Hematopoietic multipotent progenitor cell (in vitro differentiated cells): ENCODE measurements around the gene EFCAB6. TPM values are rescaled to one million over a fixed set of nuclear protein-coding genes. Genes with fewer than 3 reads are reported as not detected.

Experiments
- DNase-seq, 3 donors: peaks; one replicate each; pipeline ENCODE4 v3.0.0-alpha.2; 2011 to 2015; ENCODE audit warnings: low read depth in 2 of 3, low spot score in 2 of 3
- total RNA-seq: library from RNA; depleted of rRNA; stranded (reverse); fragments of >200 nt; gene quantifications from one replicate; pipeline ENCODE4 v1.2.3, GENCODE V29; 2012

Gene EFCAB6
- total RNA-seq, 1 donor: 0.54 TPM

DNA sequence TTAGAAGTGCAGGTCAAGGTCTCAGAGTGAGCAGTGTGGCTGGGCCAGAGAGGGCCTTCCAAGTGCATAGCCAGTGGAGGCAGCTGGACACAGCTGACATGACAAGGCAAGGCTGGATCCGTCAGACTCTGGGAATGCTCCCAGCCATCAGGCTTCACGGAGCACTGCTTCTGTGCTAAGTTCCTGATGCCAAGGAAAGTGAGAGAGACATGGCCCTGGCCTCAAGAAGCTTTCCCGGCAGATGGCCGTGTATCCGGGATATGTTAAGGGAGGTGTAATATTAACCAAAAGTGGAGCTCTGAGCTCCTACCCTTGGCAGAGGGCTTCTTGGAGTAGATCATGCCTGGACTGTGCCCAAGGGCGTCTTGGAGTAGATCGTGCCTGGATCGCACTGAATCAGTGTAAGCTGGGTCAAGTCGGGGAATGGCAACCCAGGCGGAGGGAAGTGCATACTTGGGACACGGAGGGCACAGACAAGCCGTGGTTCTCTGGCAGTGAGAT lies 7.4 kb upstream of the EFCAB6 start:
- no peak for DNase-seq

GRCh38 chr22:43818981-43819380 lies 6.9 kb upstream of the EFCAB6 start:
- no peak for DNase-seq

- no peak for DNase-seq
Observed at GRCh38 chr22:43817402-43817801, 5.3 kb upstream of the EFCAB6 start.

DNA sequence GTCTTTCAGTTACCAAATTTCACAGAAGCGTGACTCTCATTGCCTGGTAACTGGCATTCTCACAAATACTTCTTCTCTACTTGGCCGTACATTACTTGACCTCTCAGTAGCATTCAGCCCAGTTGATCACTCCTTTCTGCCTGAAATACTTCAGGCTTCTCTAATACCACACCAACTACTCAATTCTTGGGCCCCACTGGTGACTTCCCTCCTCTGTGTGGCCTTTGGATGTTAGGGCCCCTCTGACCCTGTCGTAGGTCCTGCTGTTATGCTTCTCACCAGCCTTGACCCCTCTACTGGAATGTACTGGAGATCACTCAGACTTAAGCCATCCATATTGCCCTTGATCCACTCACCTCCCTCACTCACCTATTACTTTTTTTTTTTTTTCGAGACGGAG lies 2.2 kb upstream of the EFCAB6 start:
- no peak for DNase-seq

DNA sequence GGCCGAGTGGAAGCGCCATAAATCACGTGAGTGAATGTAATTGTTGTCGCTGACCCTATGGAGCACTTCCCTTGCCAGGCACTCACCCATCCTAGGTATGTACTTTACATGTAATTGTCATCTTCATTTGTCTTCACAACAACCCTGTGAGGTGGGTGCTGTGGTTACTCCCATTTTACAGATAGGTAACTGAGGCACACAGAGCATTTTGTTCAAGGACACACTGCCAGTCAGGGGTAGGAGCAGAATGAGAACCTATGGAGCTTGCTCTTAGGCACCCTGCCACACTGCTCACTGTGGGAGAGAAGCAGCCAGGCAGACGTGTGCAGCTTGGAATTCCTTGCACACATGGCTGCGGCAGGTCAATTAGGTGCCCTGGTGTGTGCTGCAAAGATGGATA lies 785 bp upstream of the EFCAB6 start:
- peak in 1 of 3 donors; percentile 1 for DNase-seq

DNA sequence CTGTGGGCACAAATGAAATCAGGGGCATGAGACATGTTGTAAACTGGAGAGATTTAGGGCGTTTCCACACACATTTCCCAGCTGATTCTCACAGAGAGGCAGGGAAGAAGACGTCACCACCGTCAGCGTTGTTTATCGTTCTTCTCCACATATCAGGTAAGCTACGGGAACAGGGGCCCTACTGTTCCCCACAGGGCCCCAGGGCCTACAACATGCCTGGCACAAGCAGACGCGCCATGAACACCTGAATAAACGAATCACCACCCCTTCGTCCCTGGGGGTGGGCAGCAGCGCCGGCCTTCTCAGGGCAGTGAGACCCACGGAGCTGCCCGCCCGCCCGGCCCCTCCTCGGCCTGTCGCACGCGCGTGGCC lies 342 bp downstream of the EFCAB6 start:
- peak in 2 of 3 donors; percentile 5 to 11 for DNase-seq

- no peak for DNase-seq
Observed at GRCh38 chr22:43802897-43803495, 9.1 kb downstream of the EFCAB6 start.

DNA sequence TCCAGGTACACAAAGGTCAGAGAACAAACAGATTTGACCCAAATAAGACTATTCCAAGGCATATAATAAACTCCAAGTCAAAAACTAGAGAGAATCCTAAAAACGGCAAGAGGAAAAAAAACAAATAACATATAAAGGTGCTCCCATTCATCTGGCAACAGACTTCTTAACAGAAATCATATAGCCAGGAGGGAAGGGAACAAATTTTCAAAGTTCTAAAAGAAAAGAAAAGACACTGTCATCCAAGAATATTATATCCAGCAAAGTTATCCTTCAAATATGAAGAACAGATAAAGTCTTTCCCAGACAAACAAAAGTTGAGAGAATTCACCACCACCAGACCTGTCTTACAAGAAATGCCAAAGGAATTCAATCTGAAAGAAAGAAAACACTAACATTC lies 11.1 kb downstream of the EFCAB6 start:
- DNase-seq: no peak

GRCh38 chr22:43798492-43798891 lies 13.6 kb downstream of the EFCAB6 start:
- no peak for DNase-seq

GRCh38 chr22:43796567-43796966 lies 15.5 kb downstream of the EFCAB6 start:
- no peak for DNase-seq

- no peak for DNase-seq
Observed at GRCh38 chr22:43795320-43795719, 16.8 kb downstream of the EFCAB6 start.

GRCh38 chr22:43792905-43793304 lies 19.2 kb downstream of the EFCAB6 start:
- DNase-seq: no peak

- DNase-seq: no peak
Observed at GRCh38 chr22:43789452-43789851, 22.7 kb downstream of the EFCAB6 start.

DNA sequence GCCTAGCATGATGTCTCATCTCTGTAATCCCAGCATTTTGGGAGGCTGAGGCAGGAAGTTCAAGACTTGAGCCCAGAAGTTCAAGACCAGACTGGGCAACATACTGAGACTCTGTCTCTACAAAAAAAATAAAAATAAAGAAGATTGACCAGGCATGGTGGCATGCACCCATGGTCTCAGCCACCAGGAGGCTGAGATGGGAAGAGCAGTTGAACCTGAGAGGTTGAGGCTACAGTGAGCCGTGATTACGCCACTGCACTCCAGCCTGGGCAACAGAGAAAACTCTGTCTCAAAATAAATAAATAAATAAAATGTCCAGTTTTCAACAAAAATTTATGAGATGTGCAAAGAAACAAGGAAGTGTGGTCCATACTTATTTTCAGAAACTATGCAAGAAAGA lies 28.3 kb downstream of the EFCAB6 start:
- no peak for DNase-seq

DNA sequence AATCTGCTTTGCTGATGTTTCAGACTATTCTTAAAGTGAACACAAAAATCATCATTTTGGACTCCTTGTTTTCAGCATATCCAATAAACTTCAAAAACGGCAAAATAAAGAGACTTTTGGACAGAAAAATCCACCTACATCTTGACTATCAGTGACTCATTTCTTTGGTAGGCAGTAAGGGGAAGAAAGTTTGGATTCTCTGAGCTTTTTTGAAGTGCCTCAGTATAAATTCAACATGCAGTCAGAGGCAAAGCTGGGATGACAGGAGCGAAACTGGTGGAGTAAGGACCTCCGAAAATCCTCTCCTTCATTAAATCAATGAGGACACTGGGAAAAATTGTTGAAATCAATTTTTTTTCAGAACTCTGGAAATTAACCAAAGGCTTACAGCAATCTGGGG lies 29.7 kb downstream of the EFCAB6 start:
- DNase-seq: no peak

GRCh38 chr22:43777286-43777685 lies 34.8 kb downstream of the EFCAB6 start:
- DNase-seq: peak in 2 of 3 donors; percentile 16 to 37

DNA sequence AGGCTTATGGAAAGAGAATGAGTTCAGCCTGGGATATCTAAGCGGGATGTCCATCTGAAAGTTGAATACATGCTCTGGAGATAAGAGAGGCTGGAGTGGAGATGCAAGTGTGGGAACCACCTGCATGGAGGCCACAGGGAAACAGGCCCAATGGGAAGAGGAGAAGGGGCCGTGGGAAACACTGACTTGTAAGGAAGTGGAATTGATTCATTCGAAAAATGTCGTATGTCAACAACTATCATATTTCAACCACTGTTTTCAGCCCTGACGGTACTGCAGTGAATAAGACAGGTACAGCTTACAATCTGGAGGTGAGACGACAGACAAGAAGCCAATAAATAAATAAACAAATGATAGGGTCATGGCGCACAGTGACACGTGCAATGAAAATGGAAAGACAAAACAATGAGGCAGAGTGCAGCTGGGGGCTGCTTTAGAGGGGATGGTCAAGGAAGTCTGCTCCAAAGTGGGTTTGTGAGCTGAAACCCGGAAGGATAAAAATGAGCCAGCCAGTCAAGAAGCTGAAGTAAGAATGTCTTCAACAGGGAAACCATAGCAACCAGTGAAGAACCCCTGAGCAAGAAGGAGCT lies 35.9 kb downstream of the EFCAB6 start:
- DNase-seq: no peak

- no peak for DNase-seq
Observed at GRCh38 chr22:43774318-43774915, 37.7 kb downstream of the EFCAB6 start.

GRCh38 chr22:43772831-43773230 lies 39.3 kb downstream of the EFCAB6 start:
- DNase-seq: no peak

DNA sequence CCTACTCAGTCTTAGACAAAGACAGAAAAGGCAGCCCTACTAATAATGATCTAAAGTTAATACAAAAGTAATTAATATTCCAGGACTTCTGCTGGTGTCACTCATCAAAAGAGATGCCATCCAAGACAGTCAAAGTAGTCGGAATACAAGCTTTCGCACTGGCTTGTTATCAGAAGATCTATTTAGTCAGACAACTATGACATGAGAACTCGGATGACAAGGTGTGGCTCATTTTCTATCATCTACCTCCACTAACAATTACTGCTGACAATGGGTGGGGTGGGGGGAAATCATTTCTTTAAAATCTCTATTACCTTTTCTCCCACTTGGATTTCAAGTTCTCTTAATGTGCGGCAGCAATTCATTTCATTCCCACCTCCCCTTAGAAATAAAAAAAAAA lies 56.7 kb downstream of the EFCAB6 start:
- no peak for DNase-seq

GRCh38 chr22:43755011-43755410 lies 57.1 kb downstream of the EFCAB6 start:
- DNase-seq: no peak

DNA sequence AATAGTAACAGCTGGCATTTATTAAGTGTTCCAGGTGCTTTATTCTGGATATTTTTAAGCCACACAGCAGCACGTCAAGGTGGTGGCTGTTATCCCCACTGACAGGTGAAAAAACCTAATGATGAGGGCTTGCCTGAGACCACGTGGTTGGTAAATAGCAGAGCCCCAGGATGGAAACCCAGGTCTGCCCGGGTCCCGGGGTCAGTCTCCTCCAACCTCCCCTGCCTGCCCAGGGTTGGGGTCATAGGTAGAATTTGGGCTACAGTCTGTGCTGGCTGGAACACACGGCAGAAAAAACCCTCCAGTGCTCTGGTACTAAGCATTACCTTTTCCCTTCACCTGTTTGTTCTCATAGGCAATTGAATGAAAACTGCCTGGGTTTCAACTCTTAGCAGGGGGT lies 57.9 kb downstream of the EFCAB6 start:
- DNase-seq: no peak
